ENCODE results near the gene GALNT2. TPM values are rescaled to one million over a fixed set of nuclear protein-coding genes. Genes with fewer than 3 reads are reported as not detected.

Gene GALNT2
- total RNA-seq, 3 donors from 2014 or later = 29.5 to 59.1 (median 55.2) TPM

- ATAC-seq (peak; percentile 85), DNase-seq (peak in 2 of 3 donors; percentile 45 to 57)
- Histone ChIP-seq H3K9me3 (no peaks in the 10 kb centered on the region), H3K4me1 (ENCODE audit: low read depth) (peaks cover 11% of the 10 kb centered on the region), H3K36me3 (ENCODE audit: low read depth) (no peaks in the 10 kb centered on the region), H3K4me3 (no peak overlapping the region)
- TF ChIP-seq CTCF (IDR thresholded peaks at IDR 0.05) = peak; percentile 10
- intact Hi-C loops (cut with DNase I, micrococcal nuclease) = no loop called here
Measured at GRCh38 chr1:230215031-230215430, 148.0 kb downstream of the GALNT2 start.

GRCh38 chr1:230215529-230215928 lies 148.5 kb downstream of the GALNT2 start:
- intact Hi-C loops (cut with DNase I, micrococcal nuclease) = no loop called here
- TF ChIP-seq CTCF (IDR thresholded peaks at IDR 0.05) = no peak
- Histone ChIP-seq H3K4me3 (no peak overlapping the region), H3K36me3 (ENCODE audit: low read depth) (no peaks in the 10 kb centered on the region), H3K9me3 (no peaks in the 10 kb centered on the region), H3K4me1 (ENCODE audit: low read depth) (peaks cover 11% of the 10 kb centered on the region)
- DNase-seq (no peak), ATAC-seq (no peak)

- ATAC-seq (no peak), DNase-seq (no peak)
- Histone ChIP-seq H3K9me3 (no peaks in the 10 kb centered on the region), H3K36me3 (ENCODE audit: low read depth) (no peaks in the 10 kb centered on the region), H3K4me1 (ENCODE audit: low read depth) (peaks cover 11% of the 10 kb centered on the region), H3K4me3 (no peak overlapping the region)
- intact Hi-C loops (cut with DNase I, micrococcal nuclease) = no loop called here
- TF ChIP-seq CTCF (IDR thresholded peaks at IDR 0.05) = no peak
Measured at GRCh38 chr1:230216896-230217295, 149.9 kb downstream of the GALNT2 start.

- Histone ChIP-seq H3K4me1 (ENCODE audit: low read depth) (peaks cover 11% of the 10 kb centered on the region), H3K4me3 (no peak overlapping the region), H3K36me3 (ENCODE audit: low read depth) (no peaks in the 10 kb centered on the region), H3K9me3 (no peaks in the 10 kb centered on the region)
- TF ChIP-seq CTCF (IDR thresholded peaks at IDR 0.05) = no peak
- intact Hi-C loops (cut with DNase I, micrococcal nuclease) = no loop called here
- ATAC-seq (no peak), DNase-seq (no peak)
Measured at GRCh38 chr1:230218667-230219066, 151.6 kb downstream of the GALNT2 start.

- peaks cover 9% of the 10 kb centered on the region for H3K4me1 ChIP-seq (ENCODE audit: low read depth)
- H3K4me3 ChIP-seq = no peak overlapping the region
- intact Hi-C loops (cut with DNase I, micrococcal nuclease) = no loop called here
- DNase-seq (no peak), ATAC-seq (no peak)
- no peaks in the 10 kb centered on the region for H3K9me3 ChIP-seq
- H3K36me3 ChIP-seq (ENCODE audit: low read depth) = no peaks in the 10 kb centered on the region
- no peak for TF ChIP-seq CTCF (IDR thresholded peaks at IDR 0.05)
Measured at GRCh38 chr1:230219174-230220067, 152.4 kb downstream of the GALNT2 start.

Measured in mucosa of descending colon (tissue), 3 donors.